Stimulated activated CD8-positive, alpha-beta memory T cell treated with anti-CD3 and anti-CD28 coated beads, Interleukin-4, amount 100 ng/mL, for 1 hour (primary cell): ENCODE results near the gene PLPP4.
"Not testable (repeated sequence)": the region's sequence is repeated elsewhere in the genome, so short reads cannot be mapped to it uniquely, and the experiment has no call there.

Experiments used
- DNase-seq, 2 donors: peaks; one replicate each; pipeline ENCODE4 v3.0.0-alpha.2; 2020; ENCODE audit warnings: low read depth in 2 of 2, low spot score in 1 of 2

PLPP4 gene

DNA sequence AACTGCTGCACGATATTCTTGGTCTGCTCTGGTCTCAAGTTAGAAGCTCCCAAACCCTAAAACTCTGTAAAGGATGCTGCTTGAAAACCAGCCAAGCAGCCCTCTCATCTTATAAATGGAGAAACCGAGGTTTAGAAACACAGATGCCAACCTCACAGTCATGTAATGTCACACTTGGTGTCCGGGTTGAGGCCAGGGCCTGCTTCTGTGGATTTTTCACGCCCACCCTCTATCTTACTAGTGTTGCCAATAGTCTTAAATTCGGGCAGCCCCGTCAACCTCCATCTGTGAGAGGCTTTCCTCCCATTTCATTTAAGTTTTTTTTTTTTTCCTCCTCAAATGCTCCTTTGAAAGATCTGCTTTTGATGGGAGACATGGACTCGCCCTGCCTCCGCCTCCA lies 28.9 kb downstream of the PLPP4 start:
- no peak for DNase-seq

DNA sequence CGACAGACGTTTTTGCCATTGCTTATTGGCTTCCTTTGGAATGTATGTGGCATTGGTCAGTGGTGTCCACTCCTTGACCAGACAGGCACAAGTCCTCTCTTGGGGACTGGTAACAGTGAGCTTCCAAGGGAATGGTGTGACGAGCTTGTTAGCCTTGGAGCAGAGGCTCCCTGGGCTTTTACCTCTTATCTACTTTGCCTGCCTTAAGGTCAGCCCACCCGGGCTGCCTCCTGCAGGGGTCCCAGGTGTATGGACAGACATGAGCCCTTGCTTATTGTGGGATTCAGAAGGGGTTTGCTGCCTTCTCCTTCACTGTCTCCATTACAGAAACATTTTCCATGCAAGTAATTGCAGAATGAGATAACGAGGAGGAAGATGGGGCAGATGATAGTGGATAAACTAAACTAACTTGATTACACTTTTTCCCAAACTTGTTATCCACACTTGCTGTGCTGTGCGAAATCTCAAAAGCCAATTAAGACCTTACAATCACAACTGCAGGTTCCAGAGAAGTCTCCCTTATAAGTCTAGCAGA lies 29.7 kb downstream of the PLPP4 start:
- no peak for DNase-seq

DNA sequence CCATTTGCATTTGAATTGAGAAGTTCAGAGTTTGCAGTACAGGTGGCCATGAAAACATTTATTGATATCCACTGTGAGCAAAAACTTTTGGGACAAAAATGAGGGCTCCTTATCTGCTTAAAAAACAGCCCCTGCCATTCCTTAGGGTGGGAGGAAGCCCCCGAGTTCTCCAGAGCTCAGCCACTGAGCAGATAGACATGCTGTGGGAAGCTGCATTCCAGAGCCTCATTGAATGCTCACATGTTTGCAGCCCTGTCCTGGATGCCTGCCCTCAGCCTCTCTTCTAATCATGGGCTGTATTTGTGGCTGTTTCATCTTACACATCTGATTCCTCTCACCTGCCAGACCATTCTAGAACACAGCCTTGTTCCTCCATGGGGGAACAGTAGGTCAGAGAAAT lies 33.3 kb downstream of the PLPP4 start:
- no peak for DNase-seq

DNA sequence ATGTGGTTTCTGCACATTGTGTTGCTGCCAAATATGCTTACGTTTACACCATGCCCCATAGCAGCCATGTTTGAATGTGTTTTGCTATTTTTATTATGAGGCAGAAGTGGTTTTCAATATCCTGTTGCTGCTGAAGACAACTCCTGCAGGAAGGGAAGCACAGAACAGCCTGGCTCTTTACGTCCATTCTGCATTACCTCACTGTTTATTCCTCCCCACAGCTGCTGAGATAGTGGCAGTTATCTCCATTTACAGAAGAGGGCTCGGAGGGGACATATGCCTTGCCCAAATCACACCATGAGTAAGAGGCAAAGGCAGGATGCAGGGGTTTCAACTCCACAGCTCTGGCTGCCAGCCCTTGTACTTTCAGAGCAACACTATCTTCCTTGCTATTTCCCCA lies 35.3 kb downstream of the PLPP4 start:
- DNase-seq: no peak

DNA sequence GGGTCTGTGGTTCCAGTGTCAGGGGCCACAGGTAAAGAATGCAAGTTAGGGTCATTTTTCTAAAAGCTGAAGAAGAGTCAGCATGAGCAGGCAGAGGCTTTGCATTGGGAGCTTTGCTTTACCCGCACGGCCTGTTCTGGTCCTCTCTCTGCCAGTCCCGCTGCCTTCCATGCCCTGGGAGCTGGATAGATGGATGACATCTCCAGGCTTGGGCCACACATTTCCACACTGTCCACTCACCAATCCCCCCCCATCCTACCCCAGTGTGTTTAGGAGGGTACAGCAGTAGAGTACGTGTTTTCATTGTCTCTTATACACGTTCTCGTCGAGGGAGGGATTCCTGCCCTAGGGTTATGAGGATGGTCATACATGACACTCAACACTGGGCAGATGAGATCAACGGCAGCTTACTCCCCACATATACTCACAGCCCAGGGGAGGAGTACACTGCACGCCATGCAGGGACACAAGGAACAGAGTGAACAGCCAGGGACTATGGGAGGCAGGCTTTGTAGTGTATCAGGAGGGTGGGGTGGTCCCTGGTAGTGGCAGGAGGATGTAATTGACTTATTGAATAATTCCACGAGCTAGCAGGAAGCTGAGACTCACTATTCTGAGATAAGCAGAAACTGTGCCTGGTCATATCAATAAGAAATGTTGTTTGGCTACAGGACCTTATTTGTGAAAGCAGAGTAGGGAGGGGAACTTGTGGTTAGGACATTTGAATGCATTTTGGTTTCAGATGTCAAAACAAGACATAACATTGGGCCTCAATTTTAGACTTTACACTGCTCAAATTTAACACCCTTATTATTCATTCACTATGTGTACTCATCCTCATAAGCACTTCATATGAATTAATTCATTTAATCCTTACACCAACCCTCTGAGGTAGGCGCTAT lies 36.6 kb downstream of the PLPP4 start:
- no peak for DNase-seq

DNA sequence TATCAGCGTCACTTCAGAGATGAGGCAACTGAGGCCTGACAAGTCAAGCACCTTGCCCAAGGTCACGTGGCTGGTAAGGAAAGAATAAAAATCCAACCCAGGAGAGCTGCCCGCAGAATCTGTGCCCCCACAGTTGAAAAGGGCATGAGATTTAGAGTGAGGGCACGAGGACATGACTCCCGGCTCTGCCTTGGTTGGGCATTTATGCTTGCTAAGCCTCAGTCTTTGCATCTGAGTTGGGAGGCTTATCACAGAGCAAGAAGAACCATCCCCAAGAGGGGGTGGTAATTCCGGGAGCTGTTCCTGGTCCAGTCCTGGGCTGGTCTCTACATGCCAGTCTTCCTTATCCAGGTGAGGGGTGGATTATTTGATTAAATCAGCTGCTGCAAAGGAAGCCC lies 37.3 kb downstream of the PLPP4 start:
- DNase-seq: no peak

DNA sequence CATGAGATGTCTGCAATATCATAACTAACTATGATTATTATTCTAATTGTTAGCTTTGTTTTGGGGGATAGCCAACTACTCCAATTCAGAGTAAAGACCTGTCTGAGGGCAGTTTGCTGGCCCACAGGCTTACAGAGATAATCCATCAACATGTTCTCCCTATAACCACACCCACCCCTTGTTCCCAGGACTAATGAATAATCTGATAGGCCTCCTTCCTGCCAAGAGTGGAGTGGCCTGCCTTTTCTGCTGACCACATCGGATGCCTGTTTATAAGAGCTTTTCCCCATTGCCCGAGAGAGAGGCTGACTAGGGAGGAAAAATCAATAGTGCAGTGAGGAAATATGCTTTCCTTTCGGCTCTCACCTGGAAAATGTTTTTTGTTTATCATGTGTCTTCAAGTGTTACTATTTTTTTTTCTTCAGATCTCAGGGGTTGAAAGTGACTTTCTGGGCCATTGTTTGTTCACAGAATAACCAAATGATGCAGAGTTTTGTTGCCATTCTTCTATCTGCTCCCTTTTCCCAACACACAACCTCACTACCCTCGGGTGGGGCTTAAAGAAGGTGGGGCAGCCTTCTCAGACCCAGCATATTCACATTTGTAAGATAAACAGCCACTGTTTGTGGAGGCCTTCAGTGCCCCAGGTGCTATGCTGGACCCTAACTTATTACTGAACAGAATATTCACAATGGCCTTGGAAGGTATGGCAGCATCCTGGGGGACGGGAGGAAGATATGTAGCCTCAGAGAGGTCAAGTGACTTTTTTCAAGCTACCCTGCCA lies 38.4 kb downstream of the PLPP4 start:
- DNase-seq: no peak

DNA sequence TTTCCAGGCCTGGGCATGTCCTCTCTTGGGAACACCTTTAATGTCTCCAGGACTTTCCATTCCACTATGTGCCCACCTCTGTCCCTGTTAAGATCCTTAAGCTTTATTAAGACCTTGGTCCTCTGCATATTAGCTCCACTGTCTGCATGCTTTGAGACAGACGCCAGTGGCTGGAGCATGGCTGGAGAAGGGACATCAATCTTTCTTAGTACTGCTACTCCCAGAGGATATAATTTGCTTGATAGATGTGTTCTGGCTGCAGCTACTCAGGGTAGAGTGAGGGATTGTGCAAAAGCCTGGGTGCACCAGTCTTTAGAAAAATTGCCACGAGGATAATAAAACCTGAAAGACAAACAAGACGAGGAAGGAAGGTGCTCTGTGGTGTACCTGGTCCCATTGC lies 42.9 kb downstream of the PLPP4 start:
- DNase-seq: no peak

DNA sequence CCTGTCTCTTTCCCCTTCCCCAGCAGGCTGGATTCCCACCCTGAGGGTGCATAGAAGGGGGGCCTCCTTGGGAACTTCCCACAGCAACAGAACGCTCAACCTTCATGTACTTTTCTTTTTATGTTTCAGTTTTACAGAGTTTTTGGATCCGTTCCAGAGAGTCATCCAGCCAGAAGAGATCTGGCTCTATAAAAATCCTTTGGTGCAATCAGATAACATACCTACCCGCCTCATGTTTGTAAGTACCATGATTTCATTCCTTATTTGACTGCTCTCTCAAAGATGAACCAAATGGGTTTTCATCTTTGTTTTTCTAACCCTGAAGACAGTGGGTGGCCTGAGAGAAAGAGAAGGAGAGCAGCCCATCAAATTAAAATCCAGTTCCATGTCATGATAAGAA lies 46.7 kb downstream of the PLPP4 start:
- no peak for DNase-seq

DNA sequence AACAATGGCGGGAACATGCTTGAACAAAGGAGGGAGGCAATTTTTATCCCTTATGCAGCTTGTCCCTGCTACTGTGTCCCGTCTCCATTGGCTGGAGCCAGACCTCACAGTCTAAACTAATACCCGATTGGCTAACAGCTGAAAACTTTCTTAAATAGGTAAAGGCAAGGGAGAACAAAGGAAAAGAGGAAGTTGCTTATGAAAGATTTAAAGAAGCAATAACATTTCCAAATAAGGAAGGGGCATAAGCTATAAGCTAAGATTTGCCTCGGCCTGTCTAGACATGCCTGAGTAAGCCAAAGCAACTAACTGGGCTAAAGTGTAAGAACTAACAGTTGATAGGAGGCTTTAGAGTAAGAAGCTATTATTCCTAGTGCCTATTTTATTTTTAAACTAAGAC lies 47.2 kb downstream of the PLPP4 start:
- not testable (repeated sequence) for DNase-seq

DNA sequence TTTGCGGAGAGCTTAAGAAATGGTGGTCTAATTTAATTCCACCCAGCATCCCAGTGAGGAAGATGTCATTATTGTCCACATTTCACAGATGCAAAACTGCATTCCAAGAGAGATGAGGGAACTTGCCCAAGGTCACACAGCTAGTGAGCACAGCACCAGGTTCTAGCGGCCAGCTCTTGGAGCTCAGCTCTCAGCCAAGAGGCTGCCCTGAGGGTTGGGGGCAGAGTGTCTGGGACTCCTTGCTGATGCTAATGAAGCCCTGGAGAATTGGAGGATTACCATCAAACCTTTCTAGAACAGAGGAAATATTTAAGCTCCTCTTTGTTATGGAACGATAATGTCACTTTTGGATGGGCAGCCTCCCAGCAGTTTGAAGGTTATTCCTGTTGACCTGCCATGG lies 48.0 kb downstream of the PLPP4 start:
- DNase-seq: no peak

DNA sequence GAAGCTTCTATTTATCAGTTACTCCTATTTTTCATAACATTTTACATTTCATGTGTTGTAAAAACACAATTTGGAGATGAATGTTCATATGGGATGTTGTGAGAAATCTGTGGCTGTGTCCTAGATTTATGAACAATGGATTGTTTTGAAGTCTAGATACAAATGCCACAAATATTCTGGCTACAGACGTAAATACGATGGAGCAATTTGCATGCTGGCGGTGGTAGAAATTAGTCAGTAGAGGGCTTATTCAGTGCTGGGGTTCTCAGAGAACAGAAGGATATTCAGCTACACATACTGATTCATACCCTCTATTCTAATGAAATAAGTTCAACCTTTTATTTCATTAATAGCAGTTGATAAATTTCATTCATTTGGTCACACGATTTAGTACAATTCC lies 48.8 kb downstream of the PLPP4 start:
- DNase-seq: no peak

DNA sequence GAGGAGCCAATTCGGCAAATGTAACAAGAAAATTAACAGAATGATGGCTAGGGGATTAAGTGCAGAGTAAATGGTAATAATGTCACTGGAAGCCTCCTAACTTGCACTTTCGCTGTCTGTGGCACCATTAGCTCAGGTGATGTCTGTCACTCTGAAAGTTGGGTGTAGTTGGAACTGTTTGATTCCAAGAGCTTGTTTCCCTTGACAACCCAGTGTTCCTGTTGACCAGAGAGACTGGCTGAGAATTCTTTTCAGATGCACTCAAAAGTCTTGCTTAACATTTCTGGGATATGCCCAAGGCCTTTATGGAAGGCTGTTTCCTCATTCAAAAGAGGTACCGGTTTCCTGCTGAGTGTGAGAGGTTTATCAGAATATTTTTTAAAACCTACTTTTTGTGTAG lies 49.6 kb downstream of the PLPP4 start:
- DNase-seq: no peak

DNA sequence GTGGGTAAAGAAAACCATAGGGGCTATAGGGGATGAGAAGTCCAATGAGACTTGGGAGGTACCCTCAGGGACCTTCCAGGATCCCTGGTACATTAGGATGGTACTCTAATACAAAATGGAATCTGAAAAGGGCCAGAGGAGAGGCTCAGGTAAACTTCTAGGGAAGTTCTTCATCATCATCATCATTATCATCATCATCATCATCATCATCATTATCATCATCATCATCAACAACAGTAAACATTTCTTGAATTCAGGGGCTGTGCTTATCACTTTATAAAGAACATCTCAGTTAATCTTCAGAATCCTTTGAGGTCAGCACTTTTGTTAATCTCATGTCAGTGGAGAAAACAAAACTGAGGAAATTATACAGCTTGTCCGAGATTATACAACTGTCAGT lies 50.1 kb downstream of the PLPP4 start:
- DNase-seq: no peak

DNA sequence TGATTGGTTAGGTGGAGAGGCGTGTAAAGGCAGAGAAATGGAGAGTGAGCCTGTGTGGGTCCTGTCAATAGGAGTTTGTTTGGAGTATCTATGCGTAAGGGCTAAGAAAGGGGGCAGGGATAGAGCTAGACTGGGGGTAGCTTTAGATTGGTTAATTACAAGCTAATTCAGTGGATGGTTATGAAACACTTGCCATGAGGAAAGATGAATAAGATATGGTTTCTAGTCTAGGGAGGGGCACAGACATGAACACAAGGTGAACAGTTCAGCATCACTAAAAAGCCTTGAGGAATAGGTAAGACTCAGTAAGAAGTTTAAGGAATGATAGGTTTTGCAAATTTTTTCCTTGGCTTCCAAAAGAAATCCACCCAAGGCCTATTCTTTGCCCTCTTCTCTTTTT lies 50.6 kb downstream of the PLPP4 start:
- DNase-seq: no peak

DNA sequence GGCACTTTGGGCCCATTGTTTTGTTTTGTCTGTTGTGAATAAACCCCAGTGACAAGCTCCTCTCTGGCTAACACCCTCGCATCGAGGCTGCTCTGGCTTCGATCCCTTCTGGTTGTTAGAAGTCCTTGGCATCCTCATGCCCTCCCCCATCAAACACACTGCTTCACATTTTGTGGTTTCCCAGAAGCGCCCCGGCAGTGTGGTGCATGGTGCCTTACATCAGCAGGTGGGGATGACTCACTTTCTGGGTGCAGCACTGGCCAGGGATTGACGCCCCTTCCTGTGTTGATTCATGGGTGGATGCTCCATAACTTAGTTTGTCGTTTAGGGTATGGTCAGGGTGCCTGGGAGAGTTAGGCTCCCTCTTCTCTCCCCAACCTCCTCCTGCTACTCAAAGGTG lies 51.4 kb downstream of the PLPP4 start:
- no peak for DNase-seq

DNA sequence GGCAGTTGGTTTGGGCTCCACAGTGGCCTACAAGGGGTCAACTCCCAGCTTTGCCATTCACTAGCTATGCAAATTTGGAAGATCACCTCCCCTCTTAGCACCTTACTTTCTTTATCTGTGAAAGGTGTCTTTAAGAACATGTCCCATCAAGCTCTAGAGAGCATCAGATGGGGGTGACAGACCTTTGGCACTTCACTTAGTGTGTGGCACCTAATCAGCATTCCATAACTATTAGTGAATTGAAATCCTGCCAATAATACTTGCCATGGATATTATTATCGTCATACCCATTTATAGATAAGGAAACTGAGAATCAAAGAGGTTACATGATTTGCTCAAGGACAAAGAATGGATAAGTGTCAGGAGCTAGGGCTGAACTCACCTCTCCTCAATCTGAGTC lies 51.9 kb downstream of the PLPP4 start:
- no peak for DNase-seq

DNA sequence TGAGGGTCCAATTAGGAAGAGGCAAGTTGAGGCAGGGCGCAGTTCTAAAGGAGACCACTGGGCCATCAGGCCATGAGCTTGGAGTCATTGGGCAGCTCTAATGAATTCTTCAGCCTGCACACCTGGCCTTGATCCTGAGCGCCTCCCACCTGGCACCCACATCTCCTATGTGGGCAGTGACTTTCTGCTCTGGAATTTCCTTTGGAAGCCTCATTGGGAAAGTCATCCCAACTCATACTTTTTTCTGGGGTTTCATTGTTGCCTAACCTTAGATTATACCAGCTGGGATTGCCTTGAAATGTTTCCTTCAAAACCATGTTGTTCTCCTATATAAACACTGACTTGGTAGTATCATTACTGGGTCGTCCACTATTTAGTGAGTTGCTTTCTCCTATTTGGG lies 54.1 kb downstream of the PLPP4 start:
- DNase-seq: no peak

DNA sequence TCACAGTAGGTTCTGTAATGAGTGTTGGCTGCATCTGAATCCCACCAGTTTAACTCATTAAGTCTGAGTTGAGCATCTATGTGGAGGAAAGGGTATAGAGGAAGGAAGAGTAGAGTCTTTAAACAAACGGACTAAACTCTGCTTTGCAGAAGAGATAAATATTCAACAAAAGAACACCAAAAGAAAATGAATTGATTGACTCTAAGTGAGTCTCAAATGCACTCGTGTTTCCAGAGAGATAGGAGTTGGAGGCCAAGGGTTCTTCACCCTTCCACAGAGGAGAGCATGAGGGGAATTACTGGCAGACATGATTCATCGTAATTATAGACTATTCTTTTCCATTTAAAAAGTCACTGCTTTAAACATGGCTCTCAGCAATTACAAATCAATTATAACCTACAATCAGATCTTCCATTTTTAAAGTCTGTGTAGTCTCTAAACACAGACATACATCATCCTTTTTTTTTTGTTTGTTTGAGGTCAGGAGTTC lies 56.3 kb downstream of the PLPP4 start:
- DNase-seq: no peak

DNA sequence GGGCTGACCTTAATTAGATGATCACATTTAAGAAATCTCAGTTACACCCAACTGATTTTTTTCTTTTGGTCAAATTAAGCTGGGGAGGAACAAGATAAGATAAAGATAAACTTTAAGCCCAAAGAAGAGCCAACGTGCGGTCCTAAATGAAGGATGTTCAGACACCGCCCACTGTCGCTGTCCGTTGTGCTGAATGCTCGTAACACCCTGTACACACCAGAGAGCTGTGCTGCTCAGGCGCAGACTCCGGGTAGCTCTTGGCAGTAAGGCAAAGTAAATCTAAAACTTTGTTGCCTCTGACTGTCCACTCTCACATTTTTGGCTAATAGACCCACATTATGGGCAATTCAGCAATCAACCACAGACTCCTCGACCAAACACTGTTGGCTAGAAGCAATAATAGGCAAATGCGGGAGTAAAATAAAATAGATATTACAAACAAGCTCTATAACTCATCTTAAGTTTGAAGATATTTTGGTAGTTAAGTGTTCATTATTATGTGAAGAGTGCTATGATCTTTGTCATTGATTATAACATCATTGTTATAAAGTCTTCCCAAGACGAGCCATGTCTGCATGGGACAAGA lies 57.1 kb downstream of the PLPP4 start:
- DNase-seq: no peak

DNA sequence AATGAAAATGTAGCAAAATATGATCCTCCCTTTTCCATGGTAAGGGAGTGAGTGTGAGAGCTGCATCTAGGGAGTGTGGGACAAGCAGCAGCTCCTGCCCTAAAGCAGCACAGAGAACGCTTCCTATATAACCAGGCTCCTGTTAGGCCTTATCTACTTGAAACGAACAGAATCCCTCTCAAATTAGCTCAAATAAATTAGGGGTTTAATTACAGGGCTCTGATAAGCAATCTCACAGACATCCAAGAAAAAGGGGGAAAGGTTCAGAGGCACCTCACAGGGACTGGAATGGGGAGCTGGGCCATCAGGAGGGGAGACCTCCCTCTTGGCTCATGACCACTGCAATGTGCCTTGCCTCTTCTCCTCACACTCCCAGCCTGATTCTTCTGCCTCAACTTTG lies 57.9 kb downstream of the PLPP4 start:
- DNase-seq: no peak

DNA sequence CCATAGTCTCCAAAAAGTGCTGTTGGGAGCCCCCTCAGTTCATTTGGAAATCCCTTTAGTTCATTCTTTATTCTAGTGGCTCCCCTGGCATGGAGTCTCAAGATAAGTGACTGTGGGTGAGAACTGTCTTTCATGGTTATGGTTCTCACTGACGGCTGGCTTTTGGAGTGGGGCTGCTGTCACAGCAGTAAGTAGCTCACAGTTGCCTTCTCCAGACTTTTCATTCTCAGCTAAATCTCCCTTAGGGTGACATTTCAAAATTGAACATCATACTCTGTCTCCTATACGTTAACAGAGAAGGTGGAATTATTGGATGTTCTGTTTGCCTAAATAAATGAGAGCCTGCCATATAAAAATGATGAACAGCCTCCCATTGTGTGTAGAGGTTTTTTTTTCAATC lies 58.7 kb downstream of the PLPP4 start:
- no peak for DNase-seq
